SW480 (cell line): ENCODE data around the gene CEACAM7.
"Not testable (repeated sequence)": the region's sequence is repeated elsewhere in the genome, so short reads cannot be mapped to it uniquely, and the experiment has no call there.

Source experiments
- DNase-seq: peaks from one replicate; pipeline ENCODE4 v3.0.0-alpha.2; 2016; ENCODE audit warnings: low spot score

The CEACAM7 gene

DNA sequence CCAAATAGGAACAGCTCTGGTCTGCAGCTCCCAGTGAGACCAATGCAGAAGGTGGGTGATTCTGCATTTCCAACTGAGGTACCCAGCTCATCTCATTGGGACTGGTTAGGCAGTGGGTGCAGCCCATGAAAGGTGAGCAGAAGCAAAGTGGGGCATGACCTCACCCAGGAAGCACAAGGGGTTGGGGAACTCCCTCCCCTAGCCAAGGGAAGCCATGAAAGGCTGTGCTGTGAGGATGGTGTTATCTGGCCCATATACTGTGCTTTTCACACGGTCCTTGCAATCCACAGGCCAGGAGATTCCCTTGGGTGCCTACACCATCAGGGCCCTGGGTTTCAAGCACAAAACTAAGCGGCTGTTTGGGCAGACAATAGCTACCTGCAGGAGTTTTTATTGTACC is 31.3 kb downstream of the CEACAM7 start:
- not testable (repeated sequence) for DNase-seq

DNA sequence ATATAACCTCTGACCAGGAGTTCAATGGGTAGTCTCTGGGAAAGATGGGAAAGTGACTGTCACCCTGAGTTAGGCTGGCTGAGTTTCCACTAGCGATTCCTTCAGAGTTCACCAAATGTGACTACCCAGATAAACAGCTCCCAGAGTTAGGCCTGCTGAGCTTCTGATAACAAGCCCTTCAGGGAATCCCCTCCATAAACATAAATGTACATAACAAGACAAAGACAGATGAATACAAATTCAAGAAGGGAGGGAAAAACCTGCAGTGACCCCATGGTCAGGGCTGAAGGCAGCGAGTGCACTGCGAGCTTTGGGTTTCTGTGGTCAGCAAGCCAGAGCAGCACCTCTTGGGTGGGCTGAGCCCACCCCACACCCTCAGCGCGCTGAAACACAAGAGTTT is 35.8 kb downstream of the CEACAM7 start:
- DNase-seq: no peak

DNA sequence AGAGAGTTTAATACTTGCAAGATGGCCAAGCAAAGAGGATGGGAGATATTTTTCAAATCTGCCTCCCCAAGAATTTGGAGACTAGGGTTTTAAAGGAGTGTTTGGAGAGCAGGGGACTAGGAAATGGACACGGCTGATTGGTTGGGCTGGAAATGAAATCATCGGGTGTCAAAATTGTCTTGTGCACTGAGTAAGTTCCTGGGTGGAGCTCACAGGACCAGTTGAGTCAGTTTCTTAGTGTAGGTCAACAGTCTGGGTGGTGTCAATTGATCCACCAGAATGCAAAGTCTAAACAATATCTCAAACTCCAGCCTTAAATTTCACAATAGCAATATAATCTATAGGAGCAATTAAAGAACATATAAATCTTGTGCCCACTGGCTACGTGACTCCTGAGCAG is 38.2 kb downstream of the CEACAM7 start:
- no peak for DNase-seq

DNA sequence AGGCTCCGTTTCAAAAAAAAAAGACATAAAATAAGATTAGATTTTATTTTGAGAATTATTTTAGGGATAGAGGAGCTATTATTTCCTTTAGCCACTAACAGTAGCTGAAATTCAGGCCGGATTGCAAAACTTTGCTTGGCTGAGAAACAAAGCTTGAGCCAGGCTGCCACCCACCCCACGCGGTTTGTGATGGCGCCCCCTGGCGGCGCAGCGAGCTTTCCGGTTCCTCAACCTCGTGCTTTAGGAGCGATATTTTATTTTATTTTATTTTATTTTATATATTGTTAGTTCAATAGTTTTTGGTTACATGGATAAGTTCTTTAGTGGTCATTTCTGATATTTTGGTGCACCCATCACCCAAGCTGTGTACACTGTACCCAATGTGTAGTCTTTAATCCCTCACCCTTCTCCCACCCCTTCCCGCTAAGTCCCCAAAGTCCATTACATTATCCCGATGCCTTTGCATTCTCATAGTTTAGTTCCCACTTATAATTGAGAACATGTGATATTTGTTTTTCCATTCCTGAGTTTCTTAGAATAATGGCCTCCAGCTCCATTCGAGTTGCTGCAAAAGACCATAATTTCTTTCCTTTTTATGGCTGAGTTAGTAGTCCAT is 41.4 kb downstream of the CEACAM7 start:
- DNase-seq: no peak

DNA sequence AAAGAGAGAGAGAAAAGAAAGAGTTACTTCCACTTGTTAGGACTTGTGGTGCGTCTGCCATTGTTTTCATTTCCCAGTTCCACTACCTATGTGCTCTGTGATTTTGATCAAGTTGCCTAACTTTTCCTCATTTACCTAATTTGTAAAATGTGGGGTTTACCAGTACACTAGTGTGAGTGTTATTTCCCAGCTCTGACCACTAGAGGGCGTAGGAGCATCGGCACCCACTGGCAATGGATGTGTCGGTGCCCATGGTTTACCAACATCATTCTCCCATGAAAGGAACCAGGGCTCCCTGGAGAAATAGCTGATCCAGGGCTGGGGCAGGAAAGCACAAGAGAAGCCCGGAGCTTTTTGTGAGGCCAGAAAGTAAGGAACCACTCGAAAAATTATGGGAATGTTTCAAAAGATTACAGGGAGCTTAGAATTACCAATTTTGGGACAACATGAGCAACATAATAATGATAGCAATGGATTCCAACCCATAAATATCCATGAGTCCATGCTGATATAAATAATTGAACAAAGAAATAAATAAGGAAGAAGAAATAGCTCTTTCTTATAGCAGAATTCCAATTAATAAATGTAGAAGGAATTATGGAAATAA is 46.1 kb downstream of the CEACAM7 start:
- peak; percentile 59 for DNase-seq

DNA sequence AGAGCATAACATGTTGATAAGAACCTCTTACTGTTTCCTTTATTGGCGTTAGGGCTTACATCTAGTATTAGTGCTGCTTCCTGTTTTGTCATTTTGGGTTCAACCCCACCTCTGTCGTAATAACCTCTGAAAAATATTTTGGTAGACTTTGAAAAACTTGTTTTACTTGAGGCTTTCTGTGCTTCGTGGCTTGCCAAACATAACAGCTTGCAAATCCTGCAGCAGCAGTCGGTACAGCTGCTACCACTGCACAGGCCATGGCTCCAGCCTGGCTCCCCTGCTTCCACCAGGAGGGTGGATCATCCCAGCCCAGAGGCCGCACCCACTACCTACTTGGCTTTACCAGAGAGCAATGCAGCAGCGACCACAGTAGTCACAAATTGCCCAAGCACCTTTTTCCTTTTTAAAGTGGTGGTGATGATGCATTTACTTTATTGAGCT is 49.4 kb downstream of the CEACAM7 start:
- no peak for DNase-seq

DNA sequence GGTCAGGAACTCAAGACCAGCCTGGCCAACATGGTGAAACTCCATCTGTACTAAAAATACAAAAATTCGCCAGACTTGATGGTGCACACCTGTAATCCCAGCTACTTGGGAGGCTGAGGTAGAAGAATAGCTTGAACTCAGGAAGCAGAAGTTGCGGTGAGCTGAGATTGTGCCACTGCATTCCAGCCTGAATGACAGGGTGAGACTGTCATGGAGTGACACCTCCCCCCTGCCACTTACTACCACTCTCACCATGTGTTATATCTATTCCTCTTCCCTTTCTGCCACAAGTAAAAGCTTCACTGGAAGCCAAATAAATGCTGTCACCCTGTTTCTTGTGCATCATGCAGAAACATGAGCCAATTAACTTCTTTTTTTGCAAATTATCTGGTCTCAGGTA is 50.6 kb downstream of the CEACAM7 start:
- no peak for DNase-seq

DNA sequence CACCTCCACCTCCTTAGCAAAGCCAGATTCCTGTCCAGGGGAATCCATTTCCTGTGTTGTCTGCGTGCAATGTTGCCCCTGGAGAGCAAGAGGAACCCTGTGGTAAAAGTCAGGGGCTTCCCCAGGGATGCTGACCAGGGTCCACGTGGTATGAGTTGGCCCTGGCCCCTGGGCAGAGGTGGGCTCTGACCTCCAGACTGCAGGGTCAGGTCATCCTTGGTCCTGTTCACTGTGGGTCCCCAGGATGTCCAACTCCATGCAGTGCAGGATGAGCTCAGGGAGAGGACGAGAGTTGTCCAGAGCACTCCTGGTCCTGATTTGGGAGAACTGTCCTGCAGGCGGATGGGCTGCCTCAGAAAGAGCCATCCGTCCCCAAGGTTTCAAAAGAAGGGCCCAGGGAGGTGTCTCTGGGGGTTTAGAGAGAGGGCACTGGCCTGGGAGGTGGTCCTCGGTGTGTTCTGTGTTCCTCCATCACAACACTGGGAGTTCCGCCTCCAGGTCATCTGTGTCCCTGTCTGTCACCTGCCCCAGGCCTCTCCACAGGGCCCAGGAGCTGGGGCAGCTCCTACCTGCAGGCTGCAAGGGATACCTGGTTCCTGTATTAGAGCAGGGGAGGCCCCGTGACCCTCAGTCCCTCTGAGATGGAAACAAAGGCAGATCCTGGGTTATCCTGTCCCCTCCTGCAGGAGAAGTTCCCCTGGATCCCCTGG is 59.9 kb downstream of the CEACAM7 start:
- DNase-seq: no peak

DNA sequence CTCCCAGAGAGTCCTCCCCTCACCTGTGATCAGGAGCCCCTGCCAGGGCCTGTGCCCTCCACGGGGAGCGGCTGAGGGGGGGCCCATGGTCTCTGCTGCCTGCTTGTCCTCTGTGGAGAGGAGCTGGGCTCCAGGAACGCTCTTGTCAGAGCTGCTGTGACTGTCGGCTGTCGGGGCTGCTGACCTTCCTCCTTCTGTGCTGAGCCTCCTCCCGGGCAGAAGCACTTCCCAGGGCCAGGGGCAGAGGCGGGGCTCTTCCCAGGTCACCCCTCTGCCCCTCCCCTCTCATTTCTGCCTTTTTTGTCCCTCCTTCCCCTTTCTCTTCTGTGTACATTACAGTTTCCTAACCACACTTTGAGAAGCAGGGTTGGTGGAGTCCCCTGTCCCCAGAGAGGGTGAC is 61.2 kb downstream of the CEACAM7 start, which contains the start of gene CEACAM4:
TSS of gene CEACAM4 (minus strand) at position 198 of the 400 bp plus-strand sequence. CDS start at position 87, 111 bp downstream.
- no peak for DNase-seq

DNA sequence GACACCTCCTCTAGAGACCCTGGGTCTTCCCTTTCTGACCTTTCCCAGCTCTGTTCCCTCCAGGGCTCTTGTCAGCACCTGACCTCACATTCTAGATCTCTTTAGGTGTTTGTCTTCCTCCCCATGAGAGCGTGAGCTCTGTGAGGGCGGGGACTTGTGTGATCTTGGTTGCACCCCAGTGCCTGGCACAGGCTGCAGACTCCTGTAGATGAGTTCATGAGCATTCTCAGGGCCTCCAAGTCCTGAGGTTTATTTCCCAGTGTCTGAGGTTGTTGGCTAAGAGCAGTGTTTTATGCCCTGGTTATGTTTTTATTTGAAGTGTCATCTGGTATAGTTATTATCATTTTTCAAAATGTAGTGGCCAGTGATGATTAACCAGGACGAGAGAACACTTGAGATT is 61.8 kb downstream of the CEACAM7 start:
- DNase-seq: no peak

DNA sequence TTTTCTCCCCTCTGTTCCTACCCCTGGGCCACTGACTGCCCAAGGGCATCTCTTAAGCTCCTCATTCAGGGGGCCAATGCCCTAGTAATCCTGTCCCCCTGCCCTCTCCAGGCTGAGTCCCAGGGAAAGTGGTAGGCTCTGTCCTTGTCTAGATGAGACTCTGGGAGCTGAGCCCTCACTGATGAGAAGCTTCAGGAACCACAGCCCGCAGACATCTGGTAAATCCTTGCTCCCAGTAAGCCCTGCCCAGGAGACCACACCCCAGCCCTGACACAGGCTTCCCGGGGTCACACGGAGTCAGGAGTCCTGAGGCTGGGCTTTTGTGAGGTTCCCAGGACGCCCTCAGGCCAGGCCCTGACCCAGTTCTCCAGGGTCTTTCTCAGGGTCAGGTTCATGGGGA is 63.1 kb downstream of the CEACAM7 start:
- DNase-seq: no peak

DNA sequence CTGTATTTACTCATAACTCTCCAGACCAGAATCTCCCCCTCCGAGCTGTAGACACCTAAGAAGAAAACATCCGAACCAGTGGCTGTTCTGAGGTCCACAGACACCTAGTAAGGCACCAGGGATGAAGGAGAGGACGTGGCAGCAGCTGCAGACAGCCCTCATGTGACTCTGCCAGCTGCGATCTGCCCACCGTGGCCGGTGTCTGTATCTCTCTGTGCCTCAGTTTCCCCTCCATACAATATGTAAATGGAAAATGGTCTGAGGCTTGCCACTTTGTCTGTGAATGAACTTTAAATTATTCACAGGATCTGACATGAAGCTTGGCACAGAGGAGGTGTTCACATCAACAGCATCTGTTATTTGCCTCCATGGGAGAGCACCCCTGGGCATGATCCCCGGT is 63.6 kb downstream of the CEACAM7 start:
- no peak for DNase-seq

DNA sequence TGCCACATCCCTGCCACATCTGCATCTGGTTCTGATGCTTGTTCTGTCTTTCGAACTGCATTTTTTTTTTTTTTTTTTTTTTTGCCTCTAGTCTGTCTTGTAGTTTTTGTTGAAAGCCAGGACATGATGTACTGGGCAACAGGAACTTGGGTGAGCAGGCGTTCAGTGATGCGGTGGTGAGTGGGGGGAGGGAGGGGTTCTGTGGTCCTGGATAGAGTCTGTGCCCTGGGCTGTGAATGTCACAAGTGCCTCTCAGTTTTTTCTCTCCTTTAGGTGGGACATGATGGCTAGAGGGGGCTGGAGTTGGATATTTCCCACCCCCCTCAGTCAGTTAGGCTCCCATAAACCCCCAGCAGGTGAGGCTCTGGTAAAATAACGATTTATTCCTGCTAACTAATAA is 64.7 kb downstream of the CEACAM7 start:
- no peak for DNase-seq
